HepG2 (cell line): ENCODE data around the gene LEMD2. TPM values are rescaled to one million over a fixed set of nuclear protein-coding genes. Genes with fewer than 3 reads are reported as not detected.

ENCODE experiments used
- ATAC-seq: fragments of 200-7000 bp; cut with Tn5 transposase; 3 replicates; pipeline ENCODE4 v1.9.1; 2020; ENCODE audit warnings: mild to moderate bottlenecking, moderate library complexity
- BruUV-seq: library from RNA; stranded (reverse); fragments of 400-500 nt; replicated peaks from 2 replicates; lab custom pipeline; 2021; lab: Mats Ljungman, UMichigan
- CTCF ChIA-PET: fragments of 300-600 bp; formaldehyde crosslinking; extraction: SDS; loops from one replicate; lab custom pipeline; 2021; ENCODE audit warnings: low total read pairs, inconsistent platforms, low intra/inter-chr PET ratio; lab: Yijun Ruan, JAX
- POLR2A ChIA-PET: fragments of 350-600 bp; sonication (Branson Sonifier 250); formaldehyde crosslinking; loops from one replicate; lab custom pipeline; 2020; ENCODE audit warnings: antibody characterized with exemption, inconsistent platforms; lab: Yijun Ruan, JAX
- DNase-seq: peaks from one replicate; pipeline ENCODE4 v3.0.0-alpha.2; 2015; ENCODE audit warnings: low spot score
- FAIRE-seq: peaks from 3 replicates; lab custom pipeline; 2011; peaks lifted over from hg19 to GRCh38; lab: Jason Lieb, UNC
- H2AFZ ChIP-seq: one replicate; pipeline ENCODE4 v1.6.1; 2011; ENCODE audit warnings: low read length, inconsistent platforms
- H3K27ac ChIP-seq: fragments of 300-600 bp; 3 replicates; pipeline ENCODE4 v1.8.0; 2011; ENCODE audit warnings: mixed run types, mild to moderate bottlenecking, mixed read lengths, low read length, inconsistent platforms; ENCODE audit not compliant: insufficient read depth; ENCODE audit errors: extremely low read length
- H3K27me3 ChIP-seq, 2 experiments: fragments of 200-600 bp in 1 of 2; 2 replicates in 1 of 2; 3 replicates in 1 of 2; pipeline versions ENCODE4 v1.6.0 to v1.8.0; 2011; ENCODE audit warnings: low read length in 2 of 2, mild to moderate bottlenecking in 2 of 2, moderate library complexity in 2 of 2, inconsistent platforms in 1 of 2; ENCODE audit not compliant: insufficient read depth in 2 of 2, control insufficient read depth in 1 of 2
- H3K36me3 ChIP-seq, 2 experiments: fragments of 200-600 bp in 1 of 2; replicated peaks in 1 of 2; 2 replicates in 1 of 2; 3 replicates in 1 of 2; pipeline versions ENCODE4 v1.5.1 to v1.8.0; 2011; ENCODE audit warnings: low read length in 2 of 2, inconsistent platforms in 1 of 2; ENCODE audit not compliant: insufficient read depth in 2 of 2, control insufficient read depth in 1 of 2
- H3K4me1 ChIP-seq: 2 replicates; pipeline ENCODE4 v1.5.1; 2012; ENCODE audit warnings: low read length, inconsistent platforms; ENCODE audit not compliant: insufficient read depth
- H3K4me2 ChIP-seq: 2 replicates; pipeline ENCODE4 v1.6.0; 2011; ENCODE audit warnings: low read depth, low read length, inconsistent platforms
- H3K4me3 ChIP-seq, 3 experiments: fragments of 200-600 bp in 1 of 3; sonication (generic), shearing (Covaris generic) in 1 of 3; replicated peaks in 1 of 3; 2 replicates each; pipeline ENCODE4 v1.5.1; 2011 to 2016; ENCODE audit warnings: low read length in 3 of 3, inconsistent platforms in 2 of 3, low read depth in 2 of 3, mild to moderate bottlenecking in 2 of 3, control low read depth in 1 of 3, mixed read lengths in 1 of 3; ENCODE audit not compliant: insufficient read depth in 1 of 3
- H3K79me2 ChIP-seq: one replicate; pipeline ENCODE4 v1.6.1; 2011; ENCODE audit warnings: low read length, inconsistent platforms; ENCODE audit not compliant: insufficient read depth
- H3K9ac ChIP-seq: 2 replicates; pipeline ENCODE4 v1.6.0; 2011; ENCODE audit warnings: mild to moderate bottlenecking, low read depth, low read length, inconsistent platforms; ENCODE audit not compliant: insufficient read depth
- H3K9me3 ChIP-seq: 2 replicates; pipeline ENCODE4 v1.5.1; 2012; ENCODE audit warnings: mild to moderate bottlenecking, low read length
- H4K20me1 ChIP-seq: 2 replicates; pipeline ENCODE4 v1.6.0; 2011; ENCODE audit warnings: inconsistent platforms, mild to moderate bottlenecking, low read length, moderate library complexity; ENCODE audit not compliant: insufficient read depth
- AGO2 ChIP-seq: fragments of 200-400 bp; formaldehyde crosslinking; optimal IDR thresholded peaks from 2 replicates; pipeline ENCODE3; 2017; ENCODE audit warnings: mild to moderate bottlenecking, low read depth, low read length, moderate library complexity
- HMGXB3 ChIP-seq: sonication (generic); formaldehyde crosslinking; IDR thresholded peaks from 2 replicates; pipeline ENCODE4 v1.4.0; 2020; ENCODE audit warnings: missing genetic modification reagents, borderline replicate concordance
- SSRP1 ChIP-seq: IDR thresholded peaks from 2 replicates; pipeline ENCODE4 v1.6.1; 2016; ENCODE audit warnings: control low read depth
- ZNF530 ChIP-seq: sonication (generic); formaldehyde crosslinking; IDR thresholded peaks from 2 replicates; pipeline ENCODE4 v1.5.0; 2020; ENCODE audit warnings: low read depth, mild to moderate bottlenecking, missing genetic modification reagents
- WGBS: methylation state at CpG from one replicate; pipeline ENCODE4 v1.1.6; 2017; ENCODE audit warnings: low lambda C conversion rate; 5-methylcytosine and 5-hydroxymethylcytosine counted together
- in situ Hi-C: cut with HindIII; loops from 2 replicates; pipeline ENCODE4 v1.10.0; 2017; ENCODE audit warnings: low pct_unique_long_range_greater_than_20kb; ENCODE audit not compliant: extremely low pct_ligation_motif_present
- intact Hi-C: fragments of 100-400 bp; cut with micrococcal nuclease; formaldehyde crosslinking; loops from one replicate; pipeline ENCODE4 v1.10.0; 2022; ENCODE audit not compliant: unreplicated experiment
- polyA plus RNA-seq, 8 experiments: library from polyadenylated mRNA; depleted of rRNA in 3 of 8; stranded (reverse) in 7 of 8; unstranded in 1 of 8; fragments of >200 nt; fragmentation: Illumina TruSeq in 4 of 8; extraction: Trizol in 4 of 8; gene quantifications; 2 replicates each; pipeline versions ENCODE4 v1.2.1 to v1.2.3, GENCODE V29; 2011 to 2016; ENCODE audit warnings: low read depth in 4 of 8, missing spikeins in 1 of 8, mixed read lengths in 1 of 8; ENCODE audit not compliant: insufficient read depth in 1 of 8
- total RNA-seq, 5 experiments: library from RNA; depleted of rRNA; stranded (reverse); fragments of >200 nt; fragmentation: Illumina TruSeq; extraction: Trizol; gene quantifications; 2 replicates each; pipeline ENCODE4 v1.2.3, GENCODE V29; 2016; ENCODE audit warnings: low read depth in 1 of 5

Gene LEMD2
- total and polyA plus RNA-seq, 2 of the 13 experiments (the other 11 are each of a cell fraction or from before 2014, with no cell fraction given): 45.2 to 62.9 TPM

DNA sequence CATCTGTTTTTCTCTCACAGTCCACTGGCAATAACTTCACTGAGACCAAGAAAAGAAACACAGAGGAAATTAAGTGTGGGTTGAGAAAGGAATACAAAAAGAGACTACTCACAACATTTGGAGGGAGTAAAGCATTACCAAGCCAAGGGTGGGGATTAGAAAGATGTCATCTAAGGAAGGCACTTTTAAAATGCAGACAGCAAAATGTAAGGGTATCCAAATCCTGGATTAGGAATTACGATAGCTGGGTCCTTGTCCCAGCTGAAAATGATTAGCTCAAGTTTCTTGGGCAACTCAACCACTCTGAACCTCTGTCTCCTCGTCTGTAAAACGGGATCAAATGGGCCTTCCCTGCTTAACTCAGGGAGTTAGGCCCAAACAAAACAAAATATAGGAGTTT is 2.2 kb downstream of the LEMD2 start:
- ChIA-PET CTCF (no interaction called here), POLR2A (no interaction called here)
- WGBS: 94% methylated on average over 3 of the region's 3 CpGs
- intact Hi-C loops: no loop called here
- no peaks in the 10 kb centered on the region for H3K9me3 ChIP-seq
- TF ChIP-seq ZNF530 (CRISPR knock-in tag): no peak
- TF ChIP-seq AGO2: no peak
- no peak for TF ChIP-seq HMGXB3 (CRISPR knock-in tag)
- peak; percentile 79; the same call in 1 of the 2 replicates for TF ChIP-seq SSRP1
- peaks cover 9% of the 10 kb centered on the region; the same call in 1 of the 2 replicates for H4K20me1 ChIP-seq
- no peak overlapping the region for H3K4me2 ChIP-seq
- DNase-seq (no peak), FAIRE-seq (no peak), ATAC-seq (no peak)
- in situ Hi-C loops: no loop called here
- H3K9ac ChIP-seq: peak overlapping the region; percentile 90; the same call in 1 of the 2 replicates
- BruUV-seq: no TSS peak
- no peak overlapping the region for H2AFZ ChIP-seq
- H3K79me2 ChIP-seq: peaks cover 24% of the 10 kb centered on the region
- H3K36me3 ChIP-seq: peaks cover 9 to 24% of the 10 kb centered on the region in 2 experiments
- H3K4me3 ChIP-seq: no peak overlapping the region
- H3K27me3 ChIP-seq: no peaks in the 10 kb centered on the region; a peak in 1 of 5 replicates
- no peak overlapping the region for H3K27ac ChIP-seq
- peaks cover 28% of the 10 kb centered on the region for H3K4me1 ChIP-seq
